ENCODE data around the gene SMG6. TPM values are rescaled to one million over a fixed set of nuclear protein-coding genes. Genes with fewer than 3 reads are reported as not detected.

SMG6 gene
- total and polyA plus RNA-seq, 2 of the 13 experiments (the other 11 are each of a cell fraction or from before 2014, with no cell fraction given), result 4.6 to 14.6 TPM

- TF ChIP-seq ZNF180 (CRISPR knock-in tag; IDR thresholded peaks at IDR 0.05; ENCODE audit: borderline replicate concordance, low read depth) (no peak), FOXP4 (CRISPR knock-in tag; IDR thresholded peaks at IDR 0.05) (peak; percentile 39; the same call in 1 of the 2 replicates), ZNF672 (CRISPR knock-in tag; IDR thresholded peaks at IDR 0.05) (no peak), ZNF574 (CRISPR knock-in tag; IDR thresholded peaks at IDR 0.05) (0 out of 2 replicates have a peak, but pooled peaks have one; percentile 23), ZUFSP (CRISPR knock-in tag; IDR thresholded peaks at IDR 0.05; ENCODE audit: borderline replicate concordance) (no peak), TP53 (CRISPR knock-in tag; conservative IDR thresholded peaks at IDR 0.05) (no peak), ZNF552 (CRISPR knock-in tag; IDR thresholded peaks at IDR 0.05; ENCODE audit: borderline replicate concordance) (no peak), ARID5B (CRISPR knock-in tag; IDR thresholded peaks at IDR 0.05) (peak; percentile 43), FOXO4 (CRISPR knock-in tag; conservative IDR thresholded peaks at IDR 0.05) (no peak), ZNF367 (CRISPR knock-in tag; IDR thresholded peaks at IDR 0.05; ENCODE audit: borderline replicate concordance) (no peak), ZNF629 (CRISPR knock-in tag; conservative IDR thresholded peaks at IDR 0.05) (0 out of 2 replicates have a peak, but pooled peaks have one; percentile 18), FOXO1 (CRISPR knock-in tag; IDR thresholded peaks at IDR 0.05) (0 out of 2 replicates have a peak, but pooled peaks have one; percentile 28), POLR2A (IDR thresholded peaks at IDR 0.05; ENCODE audit: insufficient read depth in 1 of 2, low read depth in 2 of 2, low read length in 2 of 2) (no peak), BCL6 (CRISPR knock-in tag; IDR thresholded peaks at IDR 0.05) (no peak), SIX4 (CRISPR knock-in tag; IDR thresholded peaks at IDR 0.05) (peak; percentile 97), SAP130 (CRISPR knock-in tag; IDR thresholded peaks at IDR 0.05; ENCODE audit: low read depth) (peak; percentile 47), NFYC (CRISPR knock-in tag; IDR thresholded peaks at IDR 0.05) (peak; percentile 56)
Observed at GRCh38 chr17:2347805-2348685, 44.5 kb upstream of the SMG6 start (continued).

Measured in HepG2 (cell line).